Type B pancreatic cell (in vitro differentiated cells): ENCODE results near the gene PIAS1. TPM values are rescaled to one million over a fixed set of nuclear protein-coding genes. Genes with fewer than 3 reads are reported as not detected.

Source experiments
- DNase-seq: peaks from one replicate; pipeline ENCODE4 v3.0.0; 2021; ENCODE audit warnings: mixed read lengths; ENCODE audit not compliant: unreplicated experiment; ENCODE audit errors: extremely low spot score
- H3K27ac Mint-ChIP-seq: 2 replicates; pipeline ENCODE4 v1.8.0; 2021; ENCODE audit warnings: mild to moderate bottlenecking, mixed read lengths
- H3K27me3 Mint-ChIP-seq: 2 replicates; pipeline ENCODE4 v1.8.0; 2021; ENCODE audit warnings: mixed read lengths
- H3K36me3 Mint-ChIP-seq: 2 replicates; pipeline ENCODE4 v1.8.0; 2021; ENCODE audit warnings: mixed read lengths
- H3K4me1 Mint-ChIP-seq: one replicate; pipeline ENCODE4 v1.8.0; 2021; ENCODE audit warnings: mixed read lengths; ENCODE audit not compliant: unreplicated experiment
- H3K4me3 Mint-ChIP-seq: 2 replicates; pipeline ENCODE4 v1.8.0; 2021; ENCODE audit warnings: mild to moderate bottlenecking, mixed read lengths
- H3K9me3 Mint-ChIP-seq: 2 replicates; pipeline ENCODE4 v1.8.0; 2021; ENCODE audit warnings: mixed read lengths
- CTCF ChIP-seq: fragments of 200-600 bp; sonication (generic); conservative IDR thresholded peaks from 2 replicates; pipeline ENCODE4 v1.5.0; 2021; ENCODE audit warnings: antibody characterized with exemption, mild to moderate bottlenecking
- total RNA-seq: library from RNA; stranded (reverse); gene quantifications from 2 replicates; pipeline ENCODE4 v1.2.1, GENCODE V29; 2021; ENCODE audit warnings: low replicate concordance

The PIAS1 gene
- total RNA-seq, 1 donor from 2014 or later, result 56.2 TPM

- H3K27me3 Mint-ChIP-seq, result no peaks in the 10 kb centered on the region
- peak overlapping the region; percentile 46 for H3K27ac Mint-ChIP-seq
- H3K9me3 Mint-ChIP-seq, result no peaks in the 10 kb centered on the region
- H3K36me3 Mint-ChIP-seq, result peaks cover 29% of the 10 kb centered on the region
- no peak overlapping the region for H3K4me3 Mint-ChIP-seq
- no peak for DNase-seq
- peaks cover 34% of the 10 kb centered on the region for H3K4me1 Mint-ChIP-seq
- no peak for TF ChIP-seq CTCF
Measured at GRCh38 chr15:68073576-68074288, 19.6 kb downstream of the PIAS1 start.

GRCh38 chr15:68075764-68076385 is 21.8 kb downstream of the PIAS1 start:
- H3K4me3 Mint-ChIP-seq, result no peak overlapping the region
- no peak for DNase-seq
- no peaks in the 10 kb centered on the region for H3K9me3 Mint-ChIP-seq
- H3K27ac Mint-ChIP-seq, result peak overlapping the region; percentile 1
- no peaks in the 10 kb centered on the region for H3K27me3 Mint-ChIP-seq
- H3K36me3 Mint-ChIP-seq, result peaks cover 18% of the 10 kb centered on the region
- TF ChIP-seq CTCF, result no peak
- H3K4me1 Mint-ChIP-seq, result peaks cover 32% of the 10 kb centered on the region

- H3K27me3 Mint-ChIP-seq, result no peaks in the 10 kb centered on the region
- no peak overlapping the region for H3K27ac Mint-ChIP-seq
- no peak overlapping the region for H3K4me3 Mint-ChIP-seq
- no peaks in the 10 kb centered on the region for H3K9me3 Mint-ChIP-seq
- no peak for DNase-seq
- H3K36me3 Mint-ChIP-seq, result peaks cover 9% of the 10 kb centered on the region
- H3K4me1 Mint-ChIP-seq, result peaks cover 53% of the 10 kb centered on the region
- no peak for TF ChIP-seq CTCF
Measured at GRCh38 chr15:68078365-68078764, 24.2 kb downstream of the PIAS1 start.

GRCh38 chr15:68080334-68080733 is 26.2 kb downstream of the PIAS1 start:
- peaks cover 5% of the 10 kb centered on the region for H3K36me3 Mint-ChIP-seq
- H3K4me1 Mint-ChIP-seq, result peaks cover 53% of the 10 kb centered on the region
- H3K27me3 Mint-ChIP-seq, result no peaks in the 10 kb centered on the region
- TF ChIP-seq CTCF, result no peak
- no peaks in the 10 kb centered on the region for H3K9me3 Mint-ChIP-seq
- no peak overlapping the region for H3K4me3 Mint-ChIP-seq
- DNase-seq, result no peak
- H3K27ac Mint-ChIP-seq, result peak overlapping the region; percentile 1

- Mint-ChIP-seq H3K27me3 (no peaks in the 10 kb centered on the region), H3K9me3 (no peaks in the 10 kb centered on the region), H3K4me1 (peaks cover 52% of the 10 kb centered on the region), H3K27ac (peak overlapping the region; percentile 2), H3K36me3 (peaks cover 5% of the 10 kb centered on the region), H3K4me3 (no peak overlapping the region)
- no peak for DNase-seq
- no peak for TF ChIP-seq CTCF
Measured at GRCh38 chr15:68080783-68081182, 26.7 kb downstream of the PIAS1 start.
